HG03378 (cell line): ENCODE results near the gene SHLD2.
A peak's percentile ranks its signal among the peaks of the same experiment; 100 is the strongest.
"Not testable (repeated sequence)": the region's sequence is repeated elsewhere in the genome, so short reads cannot be mapped to it uniquely, and the experiment has no call there.

Experiments
- ATAC-seq: cut with Tn5 transposase; IDR thresholded peaks from one replicate; pipeline ENCODE4 v1.9.1; 2021; ENCODE audit warnings: mild to moderate bottlenecking, moderate library complexity; ENCODE audit not compliant: unreplicated experiment

Gene SHLD2

DNA sequence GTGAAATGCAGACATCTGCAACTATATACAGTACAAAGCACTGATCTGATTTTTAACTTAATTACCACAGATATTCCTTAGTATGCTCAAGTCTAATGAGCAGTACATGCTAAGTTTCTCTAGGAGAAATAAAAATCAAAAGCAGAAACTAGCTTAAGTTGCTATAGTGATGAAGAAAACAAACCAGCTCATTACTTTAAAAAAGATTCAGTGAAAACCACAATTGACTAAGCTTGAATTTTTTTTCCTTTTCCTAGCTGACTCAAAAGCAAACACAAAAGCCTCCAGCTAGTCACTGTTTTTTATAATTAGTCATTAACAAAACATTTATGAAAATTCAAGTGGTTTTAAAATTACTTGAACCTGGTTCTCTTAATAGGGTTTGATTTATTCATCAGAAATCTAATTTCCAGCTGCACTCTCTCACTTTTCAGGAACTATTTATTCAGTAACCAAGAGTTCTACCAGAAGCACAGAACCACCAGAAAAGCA lies 10.7 kb upstream of the SHLD2 start:
- ATAC-seq: peak; percentile 84

DNA sequence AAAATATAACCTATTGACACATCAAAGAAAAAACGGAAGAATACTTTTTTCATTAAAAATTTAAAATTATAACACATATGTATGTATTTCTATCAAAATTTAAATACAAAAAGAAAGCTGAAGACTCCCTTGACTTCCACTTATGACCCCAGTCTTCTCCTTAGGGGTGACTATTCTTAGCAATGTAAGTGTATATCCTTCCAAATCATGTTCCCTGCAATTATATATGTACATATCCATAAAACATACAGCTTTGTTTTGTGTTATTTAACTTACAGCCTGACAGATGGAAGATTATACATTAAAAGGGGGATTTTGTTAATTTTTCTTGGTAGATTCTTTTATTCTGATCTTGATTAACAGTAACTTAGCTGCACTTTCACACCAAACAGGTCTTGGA lies 9.5 kb upstream of the SHLD2 start:
- ATAC-seq: no peak

DNA sequence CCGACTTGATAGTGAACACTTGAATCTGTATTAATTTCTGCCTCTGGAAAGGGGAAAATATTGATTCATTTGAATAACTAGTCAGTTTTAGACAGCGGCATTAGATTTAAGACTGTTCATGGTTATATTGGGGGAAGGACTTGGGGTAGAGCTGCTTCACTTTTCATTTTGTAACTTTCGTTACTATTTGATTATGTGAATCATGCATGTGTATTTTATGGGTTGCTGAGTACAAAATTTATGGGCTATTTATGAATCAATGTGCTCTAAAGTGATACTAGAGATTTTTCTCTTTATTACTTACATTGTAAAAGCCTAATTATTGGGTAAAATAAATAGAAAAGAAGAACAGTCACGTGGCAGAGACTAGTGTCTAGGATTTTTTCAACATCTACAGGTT lies 5.3 kb upstream of the SHLD2 start:
- ATAC-seq: no peak

GRCh38 chr10:87090779-87091178 lies 4.2 kb upstream of the SHLD2 start:
- ATAC-seq: no peak

- ATAC-seq: no peak
These were observed 2.6 kb upstream of the SHLD2 start for GRCh38 chr10:87092376-87092860.

DNA sequence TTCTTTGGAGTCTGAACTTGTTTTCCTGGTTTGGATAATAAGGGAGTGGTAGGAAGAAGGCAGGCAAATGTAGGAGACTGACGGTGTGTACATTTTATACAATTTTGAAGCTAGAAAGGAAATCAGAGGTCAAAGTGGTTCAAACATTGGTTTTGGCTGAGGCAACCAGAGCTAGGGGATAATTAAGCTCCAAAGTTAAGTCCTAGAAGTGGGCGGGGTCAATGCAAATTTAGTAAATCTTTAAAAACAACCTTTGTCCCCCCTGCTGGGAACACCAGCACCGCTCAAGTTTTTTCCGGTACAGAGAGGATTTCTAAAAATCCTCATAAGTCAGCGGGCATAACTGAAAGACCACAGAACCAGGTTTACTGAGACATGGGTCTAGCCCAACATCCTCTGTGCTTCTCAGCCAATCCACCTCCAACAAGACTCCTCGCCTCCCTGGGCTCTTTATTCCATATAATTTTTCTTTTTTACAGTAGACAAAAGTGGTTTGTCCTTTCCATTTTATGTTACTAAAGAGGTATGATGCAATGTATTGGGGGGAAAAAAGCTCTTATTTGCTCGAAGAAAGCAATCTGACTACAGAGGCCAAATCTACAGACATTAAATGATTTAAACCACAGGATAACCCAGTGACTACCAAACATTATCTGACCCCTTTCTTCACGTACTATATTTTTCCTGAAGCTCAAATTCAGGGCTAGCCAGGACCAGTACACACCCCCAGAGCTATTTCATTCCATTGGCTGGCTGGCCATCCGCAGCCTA lies 2.0 kb upstream of the SHLD2 start:
- ATAC-seq: no peak

GRCh38 chr10:87093632-87094372 lies 1.2 kb upstream of the SHLD2 start:
- peak; percentile 15 for ATAC-seq

DNA sequence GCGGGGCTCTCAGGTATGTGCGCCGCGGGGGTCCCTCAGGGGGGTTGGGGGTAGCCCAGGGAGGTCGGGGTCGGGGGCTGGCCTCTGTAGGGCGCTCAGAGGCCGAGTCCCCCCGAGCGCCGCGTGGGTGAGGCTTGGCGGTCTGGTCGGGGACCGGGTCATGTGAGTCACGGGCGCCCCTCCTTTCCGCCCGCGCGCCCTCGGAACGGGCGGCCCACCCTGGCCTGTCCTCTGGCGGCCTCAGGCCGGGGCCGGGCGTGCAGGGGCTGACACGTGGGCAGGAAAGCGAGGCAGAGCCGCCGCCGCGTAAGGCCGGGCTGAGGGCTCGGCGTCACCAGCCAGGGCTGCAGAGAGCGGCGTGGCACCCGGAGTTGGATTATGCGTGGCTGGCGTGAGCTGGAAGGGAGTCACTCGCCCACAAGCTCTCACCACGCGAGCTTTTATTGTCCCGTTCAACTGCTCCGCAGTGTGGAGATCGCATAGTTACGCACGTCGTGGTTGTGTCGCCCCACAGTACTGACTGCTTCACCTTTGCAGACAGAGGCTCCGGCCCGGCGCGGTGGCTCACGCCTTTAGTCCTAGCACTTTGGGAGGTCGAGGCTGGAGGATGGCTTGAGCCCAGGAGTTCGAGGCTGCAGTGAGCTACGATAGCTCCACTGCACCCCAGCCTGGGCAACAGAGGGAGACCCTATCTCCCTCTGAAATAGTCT lies 385 bp downstream of the SHLD2 start:
- ATAC-seq: peak; percentile 45

- ATAC-seq: no peak
These were observed 7.0 kb downstream of the SHLD2 start for GRCh38 chr10:87101996-87102395.

DNA sequence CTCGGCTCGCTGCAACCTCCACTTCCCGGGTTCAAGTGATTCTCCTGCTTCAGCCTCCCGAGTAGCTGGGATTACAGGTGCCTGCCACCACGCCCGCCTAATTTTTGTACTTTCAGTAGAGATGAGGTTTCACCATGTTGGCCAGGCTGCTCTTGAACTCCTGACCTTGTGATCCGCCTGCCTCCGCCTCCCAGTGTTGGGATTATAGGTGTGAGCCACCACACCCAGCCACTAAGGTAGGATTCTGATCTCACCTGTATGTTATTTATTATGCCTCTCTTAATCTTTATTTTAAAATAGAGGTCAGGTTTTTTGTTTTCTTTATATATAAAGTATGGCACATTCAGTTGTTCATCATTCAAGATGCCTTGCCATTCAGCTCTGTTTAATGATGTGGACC lies 9.7 kb downstream of the SHLD2 start:
- ATAC-seq: not testable (repeated sequence)

DNA sequence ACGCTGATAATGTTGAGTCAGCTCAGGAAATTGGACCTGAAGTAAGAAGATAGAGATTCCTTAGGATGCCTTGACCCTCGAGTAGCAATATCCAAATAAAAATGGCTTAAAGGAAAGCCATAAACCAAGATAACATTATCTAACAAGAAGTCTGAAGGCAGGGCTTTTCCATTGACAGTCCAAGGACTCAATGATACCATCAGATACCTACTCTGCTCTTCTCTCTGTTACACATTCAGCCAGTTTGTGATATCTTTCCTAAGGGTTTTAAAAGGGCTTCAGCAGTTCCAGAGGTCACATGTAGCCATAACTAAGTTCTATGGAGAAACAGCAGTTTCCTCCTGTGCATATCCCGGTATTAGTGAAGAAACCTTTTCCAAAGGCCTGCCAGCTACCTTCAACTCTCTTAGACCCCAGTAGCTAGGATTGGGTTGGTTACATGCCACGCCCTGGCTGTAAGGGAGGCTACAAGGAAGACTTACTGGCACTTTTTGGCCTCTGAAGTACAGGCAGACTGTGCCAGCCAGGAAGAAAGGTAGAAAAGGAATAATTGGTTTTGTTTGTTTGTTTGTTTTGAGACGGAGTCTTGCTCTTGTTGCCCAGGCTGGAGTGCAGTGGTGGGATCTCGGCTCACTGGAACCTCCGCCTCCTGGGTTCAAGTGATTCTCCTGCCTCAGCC lies 10.6 kb downstream of the SHLD2 start:
- ATAC-seq: no peak

- not testable (repeated sequence) for ATAC-seq
These were observed 23.1 kb downstream of the SHLD2 start for GRCh38 chr10:87118122-87118521.

DNA sequence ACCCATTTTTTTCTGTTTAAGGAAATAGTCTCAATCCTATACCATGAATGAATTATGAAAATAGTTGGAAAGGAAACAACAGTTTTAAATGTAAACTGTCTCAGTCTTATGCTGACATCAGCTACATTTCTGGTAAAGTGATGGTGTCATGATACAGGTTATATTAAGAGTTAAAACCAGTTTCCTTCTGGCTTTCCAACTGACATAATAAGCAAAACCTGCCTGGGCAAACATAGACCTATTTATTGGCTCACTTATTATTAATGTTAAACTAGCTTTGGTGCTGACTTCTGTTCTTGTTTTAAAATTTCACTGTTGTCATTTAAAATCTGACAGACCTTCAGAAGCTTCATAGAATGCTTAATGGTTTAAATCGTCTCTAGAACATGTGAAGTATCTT lies 24.0 kb downstream of the SHLD2 start:
- not testable (repeated sequence) for ATAC-seq

GRCh38 chr10:87123351-87123750 lies 28.3 kb downstream of the SHLD2 start:
- not testable (repeated sequence) for ATAC-seq

- ATAC-seq: not testable (repeated sequence)
These were observed 32.0 kb downstream of the SHLD2 start for GRCh38 chr10:87127048-87127447.

- ATAC-seq: not testable (repeated sequence)
These were observed 32.7 kb downstream of the SHLD2 start for GRCh38 chr10:87127607-87128156.

GRCh38 chr10:87132176-87132575 lies 37.2 kb downstream of the SHLD2 start:
- ATAC-seq: not testable (repeated sequence)

- ATAC-seq: not testable (repeated sequence)
These were observed 38.9 kb downstream of the SHLD2 start for GRCh38 chr10:87133936-87134335.

- not testable (repeated sequence) for ATAC-seq
These were observed 39.4 kb downstream of the SHLD2 start for GRCh38 chr10:87134440-87134839.

DNA sequence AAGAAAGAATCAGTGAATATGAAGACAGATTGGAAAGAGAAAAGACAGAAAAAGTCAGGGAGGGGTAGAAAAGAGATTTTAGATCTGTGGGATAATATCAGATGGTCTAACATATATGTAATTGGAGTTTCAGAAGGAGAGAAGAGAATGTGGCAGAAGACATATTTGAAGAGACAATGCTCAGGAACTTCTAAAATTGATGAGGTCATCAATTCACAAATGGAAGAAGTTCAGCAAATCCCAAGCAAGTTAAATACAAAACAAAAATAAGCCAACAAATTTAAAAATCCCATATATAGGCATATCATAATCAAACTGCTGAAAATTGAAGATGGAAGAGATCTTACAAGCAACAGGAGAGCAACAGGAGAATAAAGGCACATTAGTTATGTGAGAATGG lies 42.5 kb downstream of the SHLD2 start:
- ATAC-seq: not testable (repeated sequence)
